ENCODE data around the gene IGFBP5. TPM values are rescaled to one million over a fixed set of nuclear protein-coding genes. Genes with fewer than 3 reads are reported as not detected.

IGFBP5 gene
- total and polyA plus RNA-seq, 2 experiments from 2014 or later, result 37.9 to 117 TPM

DNA sequence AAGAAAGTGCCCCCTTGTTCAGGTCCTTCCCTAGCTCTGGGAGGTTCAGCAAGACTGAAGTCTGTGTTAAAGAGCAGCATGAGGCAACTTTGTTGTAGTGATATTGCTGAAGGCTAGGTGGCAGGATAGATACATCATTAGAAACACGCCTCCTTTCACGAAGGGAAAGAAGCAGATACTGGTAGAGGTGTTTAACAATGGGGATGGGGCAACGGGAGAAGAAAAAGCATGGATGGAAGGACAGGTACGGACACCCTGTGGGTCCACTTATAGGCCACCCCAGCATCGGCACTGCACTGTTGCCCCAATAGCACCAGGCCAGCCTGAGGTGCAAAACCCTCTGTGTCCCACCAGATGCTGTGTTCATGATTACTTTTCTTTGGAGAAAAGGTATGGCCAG lies 3.5 kb upstream of the IGFBP5 start:
- WGBS, 2 experiments (ENCODE audit: low coverage in 1 of 2, low lambda C conversion rate in 2 of 2, missing lambda C conversion rate in 2 of 2), result 3 to 6% methylated on average over 5 of the region's 5 CpGs
- no peaks in the 10 kb centered on the region for H4K20me1 ChIP-seq (ENCODE audit: insufficient read depth)
- no peak overlapping the region for H3K4me2 ChIP-seq (ENCODE audit: unreplicated experiment)
- TF ChIP-seq EZH2 (IDR thresholded peaks at IDR 0.05; ENCODE audit: insufficient read depth, poor library complexity, severe bottlenecking), result no peak
- TF ChIP-seq EZH2phosphoT487 (IDR thresholded peaks at IDR 0.05; ENCODE audit: insufficient read depth, low read depth), result no peak
- H3K27ac ChIP-seq, result no peak overlapping the region
- in situ Hi-C loops (cut with MboI), result loop anchor here (5.0 to 10.0 kb wide), 2 partner anchors 816 to 1013 kb away; no protein-coding TSS in a partner anchor
- H3F3A ChIP-seq (ENCODE audit: insufficient read depth), result peaks cover 9% of the 10 kb centered on the region
- H3K9me3 ChIP-seq (ENCODE audit: low read depth), result no peaks in the 10 kb centered on the region
- H3K36me3 ChIP-seq (ENCODE audit: low read depth), result no peaks in the 10 kb centered on the region
- H3K9me2 ChIP-seq (ENCODE audit: insufficient read depth), result no peaks in the 10 kb centered on the region
- no peak overlapping the region for H2AFZ ChIP-seq
- H3K4me3 ChIP-seq, result no peak overlapping the region
- DNase-seq, result peak; percentile 85
- no peaks in the 10 kb centered on the region for H3K27me3 ChIP-seq (replicated peaks; ENCODE audit: insufficient read depth)
- H3K9ac ChIP-seq, result no peak overlapping the region
- peaks cover 17% of the 10 kb centered on the region for H3K4me1 ChIP-seq (ENCODE audit: insufficient read depth)
- H3K79me2 ChIP-seq (ENCODE audit: insufficient read depth), result no peaks in the 10 kb centered on the region

DNA sequence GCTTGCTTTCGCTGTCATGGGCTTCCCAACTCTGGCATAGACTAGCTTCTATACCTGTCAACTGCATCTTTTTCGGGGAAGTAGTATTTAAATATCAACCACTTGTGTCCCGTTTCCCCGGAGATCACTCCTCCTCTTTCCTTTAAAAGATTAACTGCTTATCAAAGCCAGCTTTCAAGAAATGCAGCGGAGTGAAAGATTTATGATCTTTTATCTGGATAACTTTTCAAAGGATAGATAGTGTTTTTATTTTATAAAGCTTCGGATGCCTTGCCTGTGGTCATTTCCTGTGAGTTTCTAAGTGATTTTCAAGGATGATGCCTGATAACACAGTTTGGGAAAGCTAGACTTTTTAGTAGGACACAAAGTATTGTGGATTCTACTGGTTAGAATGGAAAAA lies 2.9 kb upstream of the IGFBP5 start:
- H3K79me2 ChIP-seq (ENCODE audit: insufficient read depth), result no peaks in the 10 kb centered on the region
- H3K9ac ChIP-seq, result no peak overlapping the region
- DNase-seq, result no peak
- H3K36me3 ChIP-seq (ENCODE audit: low read depth), result no peaks in the 10 kb centered on the region
- no peaks in the 10 kb centered on the region for H3K9me3 ChIP-seq (ENCODE audit: low read depth)
- H4K20me1 ChIP-seq (ENCODE audit: insufficient read depth), result no peaks in the 10 kb centered on the region
- H3K27ac ChIP-seq, result no peak overlapping the region
- in situ Hi-C loops (cut with MboI), result loop anchor here (5.0 to 10.0 kb wide), 2 partner anchors 817 to 1014 kb away; no protein-coding TSS in a partner anchor
- no peaks in the 10 kb centered on the region for H3K9me2 ChIP-seq (ENCODE audit: insufficient read depth)
- H3F3A ChIP-seq (ENCODE audit: insufficient read depth), result peaks cover 9% of the 10 kb centered on the region
- no peak overlapping the region for H3K4me3 ChIP-seq
- H3K27me3 ChIP-seq (replicated peaks; ENCODE audit: insufficient read depth), result no peaks in the 10 kb centered on the region
- WGBS, 2 experiments (ENCODE audit: low coverage in 1 of 2, low lambda C conversion rate in 2 of 2, missing lambda C conversion rate in 2 of 2), result 80 to 85% methylated on average over 6 of the region's 6 CpGs
- no peak overlapping the region for H3K4me2 ChIP-seq (ENCODE audit: unreplicated experiment)
- H2AFZ ChIP-seq, result no peak overlapping the region
- TF ChIP-seq EZH2phosphoT487 (IDR thresholded peaks at IDR 0.05; ENCODE audit: insufficient read depth, low read depth) (no peak), EZH2 (IDR thresholded peaks at IDR 0.05; ENCODE audit: insufficient read depth, poor library complexity, severe bottlenecking) (no peak)
- peaks cover 17% of the 10 kb centered on the region for H3K4me1 ChIP-seq (ENCODE audit: insufficient read depth)

DNA sequence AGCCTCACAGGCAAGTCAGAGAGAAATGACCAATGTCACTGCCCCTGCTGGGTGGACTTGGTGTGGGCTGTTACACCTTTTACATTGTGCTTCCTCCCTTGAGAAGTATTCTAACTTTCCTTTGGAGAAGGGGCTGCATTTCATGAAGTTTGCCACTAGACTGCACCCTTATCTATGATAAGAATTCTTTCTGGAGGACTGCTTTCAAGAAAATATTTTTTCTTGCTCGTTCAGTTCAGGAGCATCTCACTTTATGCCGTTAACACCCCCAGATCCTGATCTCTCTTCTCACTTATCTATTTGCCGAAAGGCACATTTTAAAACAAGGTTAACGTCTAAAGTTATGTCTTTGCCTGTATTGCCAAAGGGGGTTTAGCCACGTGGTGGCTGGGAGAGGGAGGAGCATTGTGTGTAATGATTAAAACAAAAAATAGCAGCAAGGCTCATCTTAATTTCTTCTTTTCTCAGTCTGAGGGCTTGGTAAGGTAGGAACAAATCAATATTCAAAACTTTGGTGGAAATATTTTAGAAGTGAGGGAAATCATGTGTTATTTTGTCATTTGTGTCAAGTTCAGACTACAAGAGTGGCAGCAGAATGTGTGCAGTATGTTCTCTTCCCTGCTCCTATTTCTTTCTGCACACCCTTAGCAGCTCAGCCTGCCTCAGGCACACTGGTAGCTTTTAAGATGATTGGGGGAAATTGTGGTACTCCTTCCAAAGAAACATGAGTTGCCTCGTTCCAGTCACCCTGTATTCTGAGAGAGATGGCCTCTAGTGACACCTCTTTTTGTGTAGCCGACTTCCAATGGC lies 1.6 kb upstream of the IGFBP5 start:
- Histone ChIP-seq H2AFZ (peak overlapping the region; percentile 65), H3K27ac (no peak overlapping the region), H3K4me1 (ENCODE audit: insufficient read depth) (peaks cover 19% of the 10 kb centered on the region), H3K36me3 (ENCODE audit: low read depth) (no peaks in the 10 kb centered on the region), H3K79me2 (ENCODE audit: insufficient read depth) (no peaks in the 10 kb centered on the region), H3K4me3 (peak overlapping the region; percentile 24; the same call in 1 of the 2 replicates), H4K20me1 (ENCODE audit: insufficient read depth) (no peaks in the 10 kb centered on the region), H3K4me2 (ENCODE audit: unreplicated experiment) (peak overlapping the region; percentile 29), H3K9me3 (ENCODE audit: low read depth) (no peaks in the 10 kb centered on the region), H3K9me2 (ENCODE audit: insufficient read depth) (no peaks in the 10 kb centered on the region), H3F3A (ENCODE audit: insufficient read depth) (peaks cover 9% of the 10 kb centered on the region), H3K9ac (no peak overlapping the region), H3K27me3 (replicated peaks; ENCODE audit: insufficient read depth) (no peaks in the 10 kb centered on the region)
- in situ Hi-C loops (cut with MboI), result loop anchor here (5.0 to 10.0 kb wide), 2 partner anchors 818 to 1015 kb away; no protein-coding TSS in a partner anchor
- peak; percentile 73 for DNase-seq
- WGBS, 2 experiments (ENCODE audit: low coverage in 1 of 2, low lambda C conversion rate in 2 of 2, missing lambda C conversion rate in 2 of 2), result 23 to 26% methylated on average over 7 of the region's 7 CpGs
- no peak for TF ChIP-seq EZH2phosphoT487 (IDR thresholded peaks at IDR 0.05; ENCODE audit: insufficient read depth, low read depth)
- TF ChIP-seq EZH2 (IDR thresholded peaks at IDR 0.05; ENCODE audit: insufficient read depth, poor library complexity, severe bottlenecking), result no peak

DNA sequence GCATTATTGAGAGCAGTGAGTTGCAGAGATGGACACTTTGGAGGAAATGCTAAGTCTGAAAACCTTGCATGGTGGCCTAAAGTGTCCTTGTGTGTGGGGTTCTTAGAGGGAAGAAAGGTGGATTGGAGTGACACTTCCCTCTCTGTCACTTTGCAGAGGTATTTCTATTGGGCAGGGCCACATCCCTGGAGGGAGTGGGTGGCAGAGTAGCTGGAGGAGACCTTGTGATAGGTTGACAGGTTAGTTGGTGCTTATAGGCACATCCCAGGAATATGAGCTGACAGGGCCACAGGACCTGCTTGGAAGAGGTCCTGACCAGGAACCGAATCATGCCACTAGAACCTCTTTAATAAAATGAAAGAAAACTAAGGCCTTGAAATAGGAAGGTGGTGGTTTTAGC lies 972 bp upstream of the IGFBP5 start:
- TF ChIP-seq EZH2phosphoT487 (IDR thresholded peaks at IDR 0.05; ENCODE audit: insufficient read depth, low read depth) (no peak), EZH2 (IDR thresholded peaks at IDR 0.05; ENCODE audit: insufficient read depth, poor library complexity, severe bottlenecking) (no peak)

More for the DNA sequence above, 972 bp upstream of the IGFBP5 start:
- no peak for DNase-seq
- no peak overlapping the region for H3K4me3 ChIP-seq
- H3K4me2 ChIP-seq (ENCODE audit: unreplicated experiment), result no peak overlapping the region
- no peaks in the 10 kb centered on the region for H4K20me1 ChIP-seq (ENCODE audit: insufficient read depth)
- H3K9ac ChIP-seq, result no peak overlapping the region
- H3K79me2 ChIP-seq (ENCODE audit: insufficient read depth), result no peaks in the 10 kb centered on the region
- H2AFZ ChIP-seq, result no peak overlapping the region
- peaks cover 21% of the 10 kb centered on the region for H3K4me1 ChIP-seq (ENCODE audit: insufficient read depth)
- peaks cover 9% of the 10 kb centered on the region for H3F3A ChIP-seq (ENCODE audit: insufficient read depth)
- WGBS, 2 experiments (ENCODE audit: low coverage in 1 of 2, low lambda C conversion rate in 2 of 2, missing lambda C conversion rate in 2 of 2), result 100% methylated on average over 1 of the region's 1 CpG
- H3K9me3 ChIP-seq (ENCODE audit: low read depth), result no peaks in the 10 kb centered on the region
- H3K9me2 ChIP-seq (ENCODE audit: insufficient read depth), result no peaks in the 10 kb centered on the region
- H3K27ac ChIP-seq, result no peak overlapping the region
- H3K27me3 ChIP-seq (replicated peaks; ENCODE audit: insufficient read depth), result no peaks in the 10 kb centered on the region
- in situ Hi-C loops (cut with MboI), result loop anchor here (5.0 to 10.0 kb wide), 2 partner anchors 818 to 1016 kb away; no protein-coding TSS in a partner anchor
- H3K36me3 ChIP-seq (ENCODE audit: low read depth), result no peaks in the 10 kb centered on the region
